ENCODE measurements around the gene GNAO1.

GNAO1 gene

DNA sequence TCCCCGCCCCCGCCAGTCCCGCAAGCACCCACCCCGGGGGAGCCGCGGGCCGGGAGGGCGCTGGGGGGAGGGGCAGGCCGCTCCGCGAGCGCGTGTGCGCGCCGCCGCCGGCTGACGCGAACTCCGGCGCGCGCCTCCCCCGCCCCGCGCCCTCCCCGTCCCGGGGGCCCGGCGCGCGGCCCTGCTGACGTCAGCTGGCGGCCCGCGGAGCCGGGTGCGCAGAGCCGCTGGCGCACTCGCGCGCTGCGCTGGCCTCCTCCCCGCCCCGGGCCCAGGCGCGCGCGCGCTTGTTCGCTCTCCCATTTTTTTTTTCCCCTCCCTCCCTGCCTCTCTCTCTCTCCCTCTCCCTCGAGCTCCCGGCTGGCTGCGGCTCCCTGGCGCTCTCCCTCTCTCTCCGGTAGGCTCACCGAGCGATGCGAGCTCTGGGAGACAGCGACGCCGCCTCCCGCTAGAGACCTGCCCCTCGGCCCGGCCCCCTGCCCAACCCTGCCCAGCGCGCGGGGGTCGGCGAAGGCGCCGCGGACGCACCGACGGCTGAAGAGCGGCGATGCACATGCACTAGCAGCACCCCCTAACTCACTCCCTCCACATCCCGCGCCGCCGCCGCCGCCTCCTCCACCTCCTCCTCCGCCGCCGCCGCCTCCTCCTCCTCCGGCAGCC is at the start of gene GNAO1:
TSS of gene GNAO1 (plus strand) at position 334 of the 660 bp plus-strand sequence. CDS start 747 bp downstream, outside the sequence.
- DNase-seq (ENCODE audit: low read depth in 2 of 3, low spot score in 1 of 3) = no peak

DNA sequence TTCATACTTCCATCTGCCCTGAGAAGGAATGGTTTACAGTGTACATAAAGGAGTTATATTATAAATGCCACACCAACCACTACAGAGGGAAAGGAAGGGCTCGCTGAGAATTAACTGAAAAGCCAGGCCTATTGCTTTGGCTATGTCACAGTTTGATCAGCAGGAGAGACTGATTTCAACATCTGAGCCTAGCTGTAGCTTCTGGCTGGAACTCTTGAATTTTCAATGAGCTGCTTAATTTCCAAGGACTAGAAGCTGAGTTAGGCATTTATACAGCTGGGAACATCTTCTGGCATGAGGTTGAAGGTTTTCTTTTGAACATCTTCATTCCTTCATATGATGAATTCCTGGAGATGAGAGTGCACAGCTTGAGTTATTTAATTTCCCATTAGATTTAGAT is 47.6 kb upstream of the GNAO1 start:
- no peak for DNase-seq (ENCODE audit: low read depth in 2 of 3, low spot score in 1 of 3)

DNA sequence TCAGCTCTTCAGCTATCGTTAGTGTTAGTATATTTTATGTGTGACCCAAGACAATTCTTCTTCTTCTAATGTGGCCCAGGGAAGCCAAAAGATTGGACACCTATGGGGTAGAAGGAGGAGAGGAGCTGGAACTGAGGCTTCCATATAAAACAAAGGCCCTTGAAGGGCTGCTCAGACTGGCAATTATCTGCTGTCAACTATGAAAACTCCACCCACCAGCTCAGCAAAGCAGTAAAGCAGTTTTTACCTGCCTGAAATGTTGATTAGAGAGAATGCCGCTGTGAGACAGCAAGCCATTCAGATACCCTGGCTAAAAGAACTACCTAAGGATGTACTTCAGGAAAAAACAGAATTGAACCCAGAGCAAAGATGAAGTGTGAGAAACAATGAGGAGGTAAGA is 45.9 kb upstream of the GNAO1 start:
- DNase-seq (ENCODE audit: low read depth in 2 of 3, low spot score in 1 of 3) = no peak

DNA sequence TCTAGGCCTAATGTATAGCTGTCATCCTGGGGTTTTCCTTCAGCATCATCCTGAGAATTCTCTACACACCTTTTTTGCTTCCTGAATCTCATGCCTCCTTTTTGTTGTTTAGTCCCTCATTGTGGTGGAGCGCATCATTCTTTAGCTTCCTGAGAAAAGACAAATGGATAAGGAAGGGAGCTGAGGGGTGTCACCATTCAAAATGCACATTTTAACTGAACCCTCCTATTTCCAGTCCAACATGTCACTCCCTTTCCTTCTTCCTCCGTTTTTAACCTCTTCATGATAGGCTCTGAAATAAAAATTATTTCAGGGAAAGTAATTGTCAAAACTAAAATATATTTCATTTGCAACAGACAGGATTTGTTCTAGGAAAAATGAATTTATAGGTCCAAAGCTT is 39.7 kb upstream of the GNAO1 start:
- no peak for DNase-seq (ENCODE audit: low read depth in 2 of 3, low spot score in 1 of 3)

DNA sequence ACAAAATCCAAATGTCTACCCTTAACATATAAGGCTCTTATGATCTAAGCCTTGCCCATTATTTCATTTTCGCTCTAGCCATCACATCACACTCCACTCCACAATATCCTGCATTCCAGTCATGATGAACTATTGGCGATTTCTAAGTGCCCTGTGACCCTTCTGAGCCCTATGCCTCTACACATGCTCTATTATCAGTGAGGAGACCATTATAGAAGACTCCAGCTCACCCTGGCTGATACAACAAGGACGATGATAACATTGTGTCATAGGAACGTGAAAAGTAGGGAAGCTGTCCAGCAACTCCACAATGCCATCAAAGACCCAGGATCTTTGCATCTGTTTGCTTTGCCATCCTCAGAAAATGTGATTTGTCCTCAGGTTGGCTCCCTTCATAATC is 29.6 kb upstream of the GNAO1 start:
- no peak for DNase-seq (ENCODE audit: low read depth in 2 of 3, low spot score in 1 of 3)

DNA sequence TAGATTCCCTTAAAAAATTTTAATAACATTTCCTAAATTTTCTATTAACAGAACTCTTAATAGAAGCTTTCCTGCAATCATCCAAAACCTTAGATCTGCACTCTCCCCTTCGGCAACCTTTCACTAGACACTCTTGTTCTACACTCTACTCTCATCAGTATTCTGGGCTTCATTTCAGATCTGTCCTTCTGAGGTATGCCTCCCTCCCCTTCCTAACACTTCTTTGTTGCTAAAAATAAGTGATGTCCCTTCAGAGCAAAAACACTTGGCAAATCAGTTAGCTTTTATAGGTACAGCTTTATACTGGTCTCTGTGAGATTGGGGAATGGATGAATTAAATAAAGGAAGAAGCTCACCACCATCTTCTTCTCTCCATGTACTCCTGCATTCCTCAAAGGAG is 28.2 kb upstream of the GNAO1 start:
- no peak for DNase-seq (ENCODE audit: low read depth in 2 of 3, low spot score in 1 of 3)

DNA sequence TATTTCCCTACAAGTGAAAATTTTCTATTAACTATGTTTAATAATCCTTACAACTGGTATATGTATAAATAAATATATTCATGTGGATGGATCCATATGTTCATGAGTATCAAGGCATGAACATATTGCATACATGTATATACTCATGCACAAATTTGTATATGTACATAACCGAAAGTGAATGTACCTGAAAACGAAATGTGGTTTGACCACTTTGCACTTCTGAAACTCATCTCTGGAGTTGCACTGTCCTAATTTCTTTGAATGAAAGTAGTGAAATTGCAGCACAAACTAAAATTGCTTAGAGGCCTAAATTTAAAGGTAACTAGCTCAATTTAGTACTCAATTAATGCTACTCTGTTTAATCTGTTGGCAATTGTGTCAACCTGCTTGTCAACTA is 27.4 kb upstream of the GNAO1 start:
- DNase-seq (ENCODE audit: low read depth in 2 of 3, low spot score in 1 of 3) = no peak

DNA sequence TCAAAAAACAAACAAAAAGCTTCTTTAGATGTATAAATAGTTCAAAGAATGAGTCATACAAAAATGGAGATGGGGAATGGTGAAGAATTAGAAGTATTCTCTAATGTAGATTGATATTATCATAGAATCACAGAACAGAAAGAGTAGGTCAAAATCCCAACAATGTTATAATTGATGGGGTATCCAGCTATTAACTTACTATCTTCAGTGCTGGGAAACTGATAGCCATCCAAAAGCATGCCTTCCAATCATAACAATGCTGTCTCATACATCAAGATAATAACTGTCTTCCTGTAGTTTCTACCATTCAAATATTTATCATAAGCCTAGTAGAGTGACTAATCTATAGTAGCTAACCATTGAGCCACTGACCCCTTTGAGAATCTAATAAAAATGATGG is 26.7 kb upstream of the GNAO1 start:
- DNase-seq (ENCODE audit: low read depth in 2 of 3, low spot score in 1 of 3) = no peak

DNA sequence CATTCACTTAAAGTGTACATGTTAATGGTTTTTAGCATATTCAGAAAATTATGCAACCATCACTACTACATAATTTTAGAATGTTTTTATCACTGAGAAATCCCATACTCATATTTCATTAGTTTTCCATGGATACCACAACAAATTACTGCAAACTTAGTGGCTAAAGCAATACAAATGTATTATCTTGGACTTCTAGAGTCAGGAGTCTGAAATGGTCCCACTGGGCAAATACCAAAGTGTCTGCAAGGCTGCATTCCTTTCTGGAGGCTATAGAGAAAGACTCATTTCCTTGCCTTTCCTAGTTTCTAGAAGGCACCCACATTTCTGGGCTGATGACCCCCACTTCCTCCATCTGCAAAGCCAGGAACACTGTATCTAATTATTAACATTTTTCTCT is 16.9 kb upstream of the GNAO1 start:
- DNase-seq (ENCODE audit: low read depth in 2 of 3, low spot score in 1 of 3) = no peak

DNA sequence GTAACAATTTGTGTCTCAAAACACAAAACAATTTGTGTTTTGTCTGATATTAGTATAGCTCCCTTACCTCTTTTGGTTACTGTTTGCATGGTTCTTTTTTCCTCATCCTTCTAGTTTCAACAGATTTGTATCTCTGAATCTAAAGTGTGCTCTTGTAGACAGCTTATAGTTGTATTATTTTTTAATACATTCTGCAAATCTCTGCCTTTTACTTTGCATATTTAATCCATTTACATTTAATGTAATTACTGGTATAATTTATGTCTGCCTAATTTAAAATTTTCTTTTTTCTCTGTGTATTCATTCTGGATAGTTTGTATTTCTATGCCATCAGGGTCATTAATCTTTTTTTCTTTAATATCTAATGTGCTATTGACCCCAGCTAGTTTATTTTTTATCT is 9.9 kb upstream of the GNAO1 start:
- DNase-seq (ENCODE audit: low read depth in 2 of 3, low spot score in 1 of 3) = no peak

DNA sequence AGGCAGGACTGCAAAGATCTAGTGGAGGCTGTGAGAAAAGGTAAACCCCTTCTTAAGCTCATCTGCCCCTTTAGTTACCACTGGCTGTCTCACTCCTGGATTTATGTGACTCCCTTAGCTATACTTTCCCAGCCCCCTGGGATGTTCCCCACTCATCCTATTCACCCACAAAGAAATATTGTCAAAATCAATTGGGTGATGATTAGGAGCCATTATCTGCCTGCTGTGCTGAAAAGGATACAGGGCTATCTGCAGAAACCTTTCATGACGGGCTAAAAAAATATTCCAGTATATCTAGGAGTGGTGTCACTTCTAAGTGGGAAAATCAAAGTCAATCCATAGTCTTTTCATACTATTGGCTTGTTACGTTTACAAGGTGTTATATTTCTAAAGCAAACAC is 8.0 kb upstream of the GNAO1 start:
- DNase-seq (ENCODE audit: low read depth in 2 of 3, low spot score in 1 of 3) = no peak

DNA sequence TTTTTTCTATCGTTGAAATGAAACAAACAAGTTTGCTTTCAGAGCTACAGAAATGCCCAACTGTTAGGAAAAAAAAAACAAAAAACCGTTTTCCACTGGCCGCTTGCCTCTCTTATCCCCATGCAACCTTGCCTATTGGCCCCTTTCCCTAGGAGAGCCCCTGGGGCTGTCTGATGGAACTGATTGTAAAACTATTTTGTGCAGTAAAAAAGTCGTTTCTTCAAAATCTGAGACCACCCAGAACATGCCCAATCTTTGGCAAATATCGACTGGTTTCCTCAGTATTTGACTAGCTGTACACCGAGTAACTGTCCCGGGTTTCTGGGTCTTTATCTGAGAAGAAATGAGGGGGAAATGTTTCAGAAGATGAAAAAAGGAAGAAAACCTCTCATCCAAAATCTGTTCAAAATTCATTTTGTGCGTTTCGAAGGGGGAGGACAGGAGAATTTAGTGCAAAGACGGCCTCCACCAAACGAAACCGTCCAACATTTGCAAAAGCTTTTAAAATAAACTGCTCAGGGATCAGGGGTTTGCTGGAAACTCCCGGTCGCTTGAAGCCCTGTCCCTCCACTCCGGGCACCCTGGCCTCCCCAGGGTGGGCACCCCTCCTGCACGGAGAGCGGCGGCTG is 1.1 kb upstream of the GNAO1 start:
- no peak for DNase-seq (ENCODE audit: low read depth in 2 of 3, low spot score in 1 of 3)

DNA sequence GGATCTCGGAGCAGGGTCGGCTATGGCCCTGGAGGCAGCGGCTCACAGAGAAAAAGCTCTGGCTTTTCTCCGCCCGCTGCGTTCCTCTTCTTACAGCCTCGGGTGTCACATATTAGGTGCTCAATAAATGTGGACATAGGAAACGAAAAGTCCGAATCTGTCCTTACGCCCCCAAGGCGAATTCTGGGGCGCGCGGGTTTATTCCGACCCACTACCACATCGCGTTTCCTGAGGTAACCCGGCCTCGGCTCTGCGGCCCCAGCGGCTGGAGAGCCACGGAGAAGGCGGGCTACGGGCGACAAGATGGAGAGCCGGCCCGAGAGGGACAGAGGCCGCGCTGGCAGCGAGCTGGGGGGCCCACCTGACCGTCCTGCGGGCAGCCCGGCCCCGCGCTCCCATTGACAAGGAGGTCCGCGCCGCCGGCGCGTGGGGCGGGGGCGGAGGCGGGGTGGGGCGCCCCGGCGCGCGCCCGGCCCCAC is 573 bp upstream of the GNAO1 start:
- no peak for DNase-seq (ENCODE audit: low read depth in 2 of 3, low spot score in 1 of 3)

DNA sequence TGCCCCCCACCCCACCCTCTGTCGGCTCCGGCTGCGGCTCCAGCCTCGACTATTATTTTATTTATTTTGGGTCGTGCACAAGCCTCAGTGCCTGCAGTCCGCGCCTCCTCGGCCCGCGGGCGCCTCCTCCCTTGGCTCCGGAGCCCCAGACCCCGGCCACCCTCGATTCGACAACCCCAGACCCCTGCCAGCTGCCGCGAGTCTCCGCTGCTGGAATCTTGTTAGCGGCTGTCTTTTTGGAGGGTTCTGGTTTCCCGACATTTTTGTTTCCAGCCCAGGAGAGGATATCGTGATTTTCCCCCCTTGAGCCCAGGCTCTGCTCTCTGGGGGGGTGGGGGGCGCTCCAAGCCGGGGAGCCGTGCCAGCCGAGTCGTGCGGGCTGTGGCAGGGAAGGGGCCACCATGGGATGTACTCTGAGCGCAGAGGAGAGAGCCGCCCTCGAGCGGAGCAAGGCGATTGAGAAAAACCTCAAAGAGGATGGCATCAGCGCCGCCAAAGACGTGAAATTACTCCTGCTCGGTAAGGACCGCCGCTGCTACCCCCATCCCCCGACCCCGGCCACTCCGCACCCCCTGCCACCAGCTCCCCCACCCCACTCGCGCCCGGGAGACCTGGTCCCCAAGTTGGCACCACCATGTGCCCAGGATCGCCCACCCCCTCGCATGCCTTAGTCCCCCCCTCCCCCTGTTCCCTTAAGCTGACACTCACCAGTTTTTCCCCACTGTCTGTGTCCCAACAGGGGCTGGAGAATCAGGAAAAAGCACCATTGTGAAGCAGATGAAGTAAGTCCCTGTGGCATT is 746 bp downstream of the GNAO1 start:
- no peak for DNase-seq (ENCODE audit: low read depth in 2 of 3, low spot score in 1 of 3)

DNA sequence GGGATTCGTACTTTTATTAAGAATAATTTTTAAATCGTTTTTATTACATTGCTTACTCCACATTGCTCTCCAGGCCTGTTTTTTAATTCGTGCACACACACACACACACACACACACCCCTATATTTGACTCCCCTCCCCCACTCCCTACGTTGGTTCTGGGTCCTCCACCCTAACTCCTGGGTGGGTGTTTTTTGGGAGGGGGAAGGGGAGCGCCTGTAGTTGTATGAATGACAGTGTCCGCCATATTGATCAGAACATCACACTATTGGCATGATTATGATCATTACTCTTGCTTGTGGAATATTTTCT is 1.3 kb downstream of the GNAO1 start:
- DNase-seq (ENCODE audit: low read depth in 2 of 3, low spot score in 1 of 3) = no peak

DNA sequence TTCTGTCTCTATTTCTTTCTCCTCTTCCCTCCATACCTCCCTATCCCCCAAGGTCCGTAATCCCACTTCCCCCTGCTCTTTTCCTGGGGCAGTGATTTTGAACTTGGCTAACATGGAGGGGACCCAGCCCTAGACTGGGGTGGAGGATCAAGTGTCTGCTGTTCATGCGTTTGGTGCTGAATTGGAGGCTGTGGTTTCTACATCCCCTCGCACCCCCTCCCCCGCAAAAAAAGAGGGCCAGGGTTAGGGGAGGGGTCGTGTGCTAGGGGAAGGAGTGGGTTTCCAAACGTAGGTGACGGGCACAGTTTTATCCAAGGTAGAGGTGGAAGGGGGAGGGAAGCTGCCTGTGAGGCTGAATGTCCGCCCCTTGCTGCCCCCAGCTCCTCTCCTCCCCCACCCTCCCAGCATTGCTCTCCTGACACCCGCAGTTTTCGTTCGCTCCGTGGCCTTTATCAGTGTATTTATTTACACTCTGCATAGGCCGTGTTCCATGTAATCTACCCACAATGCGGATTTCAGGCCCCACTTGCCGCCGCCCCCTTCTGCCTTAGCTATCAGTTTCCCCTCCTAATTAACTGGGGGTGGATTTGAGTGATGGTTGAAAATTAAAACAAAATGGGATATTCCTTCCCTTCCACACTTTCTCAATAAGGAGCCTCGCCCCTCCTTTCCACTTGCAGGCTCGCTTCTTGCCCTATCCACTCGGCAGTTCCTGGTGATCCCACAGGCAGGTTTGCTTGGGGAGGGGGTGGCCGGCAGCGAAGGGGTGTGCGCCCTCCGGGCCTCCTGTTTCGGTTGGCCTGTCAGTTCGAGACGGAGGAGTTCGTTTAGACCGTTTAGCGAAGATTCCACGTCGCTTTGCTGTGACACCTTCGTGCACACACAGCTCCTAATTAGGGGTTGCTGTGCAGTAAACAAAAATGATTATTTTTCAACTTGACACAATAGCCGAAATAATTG is 2.0 kb downstream of the GNAO1 start:
- DNase-seq (ENCODE audit: low read depth in 2 of 3, low spot score in 1 of 3) = no peak

DNA sequence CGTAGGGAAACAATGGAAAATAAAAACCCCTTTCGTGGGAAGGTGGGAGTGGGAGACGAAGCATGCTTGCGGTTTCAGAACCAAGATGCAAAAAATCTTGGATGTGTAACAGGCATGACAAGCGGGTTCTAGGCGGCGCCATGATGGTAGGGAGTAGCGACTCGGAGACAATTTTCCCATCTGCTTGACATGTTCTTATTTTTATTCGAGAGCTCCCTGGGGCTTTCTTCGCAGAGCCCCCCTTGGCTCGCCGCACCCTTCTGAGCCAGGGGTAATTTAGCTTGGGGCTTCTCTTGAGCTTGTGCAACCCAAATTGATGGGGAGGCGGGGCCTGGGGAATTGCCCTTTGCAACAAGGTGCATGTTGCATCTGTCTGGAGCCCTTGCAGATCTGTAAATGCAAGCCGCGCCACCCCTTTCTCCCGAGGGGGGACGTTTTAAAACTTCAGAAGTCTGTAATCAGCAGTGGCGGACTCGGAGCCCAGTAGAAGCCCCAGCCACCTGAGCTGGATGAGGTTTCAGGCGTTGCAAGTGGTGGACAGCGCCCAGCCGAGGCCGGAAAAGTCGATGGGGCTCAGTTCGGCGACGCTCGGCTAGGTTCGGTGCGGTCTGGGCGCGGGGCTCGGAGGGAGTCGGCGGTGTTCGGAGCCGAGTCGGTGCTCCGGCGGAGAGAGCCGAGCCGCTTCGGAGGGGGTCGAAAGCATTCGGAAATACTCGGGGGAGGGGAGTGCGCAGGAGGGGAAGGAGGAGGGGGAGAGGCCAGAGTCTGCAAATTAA is 2.9 kb downstream of the GNAO1 start:
- DNase-seq (ENCODE audit: low read depth in 2 of 3, low spot score in 1 of 3) = peak; percentile 60 to 68 (median 66)

DNA sequence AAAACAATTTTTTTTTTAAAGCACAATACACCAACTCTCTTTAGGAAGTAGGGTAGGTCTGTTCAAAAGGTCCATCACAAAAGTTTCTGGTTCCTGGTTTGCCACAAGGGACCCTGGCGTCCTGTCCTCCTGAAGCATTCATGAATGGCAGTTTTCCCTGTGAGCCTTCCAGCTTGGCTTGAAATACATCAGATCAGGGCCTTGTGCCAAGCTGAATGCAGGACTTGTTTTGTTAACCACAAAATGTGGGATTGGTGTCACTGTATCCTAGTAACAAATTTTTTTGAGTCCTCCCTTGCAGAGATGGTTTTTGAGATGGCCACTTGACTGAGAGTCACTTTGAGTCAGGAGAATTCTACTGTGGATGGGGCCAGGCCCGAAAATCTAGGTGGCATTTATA is 3.9 kb downstream of the GNAO1 start:
- no peak for DNase-seq (ENCODE audit: low read depth in 2 of 3, low spot score in 1 of 3)

DNA sequence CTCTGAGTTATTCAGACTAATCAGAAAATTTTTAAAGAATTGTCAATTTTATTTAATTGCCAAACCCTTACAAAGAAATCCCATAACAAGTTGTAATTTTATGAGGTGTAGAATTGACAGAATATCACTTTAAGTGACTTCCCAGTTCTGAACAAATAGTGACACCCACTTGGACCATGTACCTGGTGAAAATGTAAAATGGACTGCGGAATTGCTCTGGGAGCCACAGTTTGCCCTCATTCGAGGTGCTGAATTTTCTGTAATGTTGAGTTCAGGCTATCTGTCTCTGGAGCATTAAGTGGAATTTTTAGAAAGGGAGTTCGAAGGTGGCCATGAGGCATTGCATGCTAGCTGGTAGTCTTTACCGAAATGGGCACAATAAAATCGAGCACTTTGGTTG is 5.1 kb downstream of the GNAO1 start:
- no peak for DNase-seq (ENCODE audit: low read depth in 2 of 3, low spot score in 1 of 3)

DNA sequence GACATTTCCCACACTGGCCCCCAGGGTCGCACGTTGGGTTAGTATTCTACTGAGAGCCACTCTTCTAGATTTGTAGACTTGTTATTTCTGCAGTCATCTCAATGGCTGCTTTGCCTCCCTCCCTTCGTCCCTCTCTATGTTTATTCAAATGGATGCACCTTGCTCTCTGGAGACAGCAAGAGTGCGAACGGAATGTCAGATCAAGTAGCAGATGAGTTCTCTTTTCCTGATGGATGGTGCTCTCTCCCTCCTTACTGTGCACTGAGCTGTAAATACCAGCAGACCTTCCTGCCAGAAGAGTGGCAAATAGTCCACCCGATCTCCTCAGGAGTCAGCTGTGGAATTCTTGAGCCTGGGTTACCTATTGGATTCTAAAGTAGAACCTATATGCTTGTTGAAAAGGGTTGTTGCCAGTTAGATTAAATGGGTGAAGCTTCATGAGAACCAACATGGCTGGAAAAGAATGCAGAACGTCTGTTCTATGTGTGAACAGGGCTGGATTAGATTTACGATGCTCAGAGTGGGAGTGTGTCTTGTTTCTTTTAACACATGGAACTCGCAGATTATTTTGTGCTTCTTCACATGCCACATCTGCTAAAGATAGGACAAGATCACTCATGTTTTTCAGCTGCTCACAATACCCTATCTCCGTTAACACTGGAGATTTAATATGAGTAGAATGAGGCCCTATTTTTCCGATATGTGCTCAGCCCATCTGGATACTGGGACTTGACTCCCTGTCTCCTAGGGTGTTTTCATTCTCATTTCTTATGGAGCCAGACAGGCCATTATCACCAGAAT is 6.1 kb downstream of the GNAO1 start:
- DNase-seq (ENCODE audit: low read depth in 2 of 3, low spot score in 1 of 3) = no peak

Measured in stimulated activated CD4-positive, alpha-beta T cell treated with anti-CD3 and anti-CD28 coated beads, Interleukin-12 subunit alpha, Interleukin-12 subunit beta, amount 100 ng/mL, for 48 hours (primary cell).